Brain microvascular endothelial cell (primary cell): ENCODE measurements around the gene NUP62.

Experiments
- DNase-seq: peaks from one replicate; pipeline ENCODE4 v3.0.0-alpha.2; 2020
- H3K27ac ChIP-seq: fragments of 250-450 bp; sonication (Bioruptor Pico); 2 replicates; pipeline ENCODE4 v1.5.1; 2020; ENCODE audit warnings: mild to moderate bottlenecking, moderate library complexity
- H3K27me3 ChIP-seq: fragments of 250-450 bp; sonication (Bioruptor Pico); replicated peaks from 2 replicates; pipeline ENCODE4 v1.5.1; 2020; ENCODE audit warnings: mild to moderate bottlenecking
- H3K36me3 ChIP-seq: fragments of 250-450 bp; sonication (Bioruptor Pico); replicated peaks from 2 replicates; pipeline ENCODE4 v1.5.1; 2020; ENCODE audit warnings: mild to moderate bottlenecking
- H3K4me3 ChIP-seq: 2 replicates; pipeline ENCODE4 v1.5.1; 2011; ENCODE audit warnings: low read depth, mild to moderate bottlenecking, control low read depth, low read length, moderate library complexity
- in situ Hi-C: cut with HindIII; loops from 2 replicates; pipeline ENCODE4 v1.10.0; 2017; ENCODE audit warnings: low sequenced_read_pairs, low pct_ligation_motif_present
- TF ChIP-seq, protein P1 (sequence below): IDR thresholded peaks from 2 replicates; pipeline ENCODE4 v1.5.1; 2011; ENCODE audit warnings: low read depth, mild to moderate bottlenecking, moderate library complexity, low read length, control low read depth, inconsistent platforms; ENCODE audit errors: missing control alignments

NUP62 gene

DNA sequence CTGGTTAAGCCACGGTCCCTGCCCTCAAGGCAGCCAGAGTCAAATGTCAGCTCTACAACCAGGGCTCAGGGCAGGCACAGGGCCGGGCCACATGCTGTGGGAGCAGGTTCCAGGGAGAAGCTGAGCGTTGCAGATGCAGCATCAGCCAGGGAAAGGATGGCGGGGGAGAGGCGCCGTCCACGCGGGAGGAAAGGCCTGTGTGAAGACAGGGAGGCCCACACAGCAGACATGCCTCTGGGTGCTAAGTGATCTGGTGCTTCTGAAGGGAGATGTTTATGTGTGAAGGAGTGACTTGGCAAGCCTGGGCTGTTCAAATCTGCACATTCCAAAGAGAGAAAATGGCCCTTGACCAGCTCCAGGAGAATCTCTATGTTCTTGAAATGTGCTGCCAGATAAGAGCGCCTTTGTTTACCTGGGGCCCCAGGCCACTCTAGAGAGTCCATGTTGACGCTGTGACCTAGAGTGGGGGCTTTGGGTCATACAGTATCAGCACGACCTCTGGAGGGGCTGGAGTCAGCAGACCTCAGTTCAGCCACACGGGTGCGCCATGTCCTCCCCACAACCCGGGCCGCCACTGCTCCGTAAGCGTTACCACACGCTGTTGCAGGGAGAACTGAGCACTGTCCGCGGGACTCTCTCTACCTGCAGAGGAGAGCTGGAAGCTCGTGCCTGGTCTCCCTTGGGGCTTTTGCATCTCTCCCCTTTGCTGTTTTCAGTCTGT is 16.2 kb downstream of the NUP62 start:
- Histone ChIP-seq H3K27ac (no peak overlapping the region), H3K27me3 (no peaks in the 10 kb centered on the region), H3K36me3 (peaks cover 43% of the 10 kb centered on the region), H3K4me3 (no peak overlapping the region)
- in situ Hi-C loops = no loop called here
- TF ChIP-seq, protein P1, sequence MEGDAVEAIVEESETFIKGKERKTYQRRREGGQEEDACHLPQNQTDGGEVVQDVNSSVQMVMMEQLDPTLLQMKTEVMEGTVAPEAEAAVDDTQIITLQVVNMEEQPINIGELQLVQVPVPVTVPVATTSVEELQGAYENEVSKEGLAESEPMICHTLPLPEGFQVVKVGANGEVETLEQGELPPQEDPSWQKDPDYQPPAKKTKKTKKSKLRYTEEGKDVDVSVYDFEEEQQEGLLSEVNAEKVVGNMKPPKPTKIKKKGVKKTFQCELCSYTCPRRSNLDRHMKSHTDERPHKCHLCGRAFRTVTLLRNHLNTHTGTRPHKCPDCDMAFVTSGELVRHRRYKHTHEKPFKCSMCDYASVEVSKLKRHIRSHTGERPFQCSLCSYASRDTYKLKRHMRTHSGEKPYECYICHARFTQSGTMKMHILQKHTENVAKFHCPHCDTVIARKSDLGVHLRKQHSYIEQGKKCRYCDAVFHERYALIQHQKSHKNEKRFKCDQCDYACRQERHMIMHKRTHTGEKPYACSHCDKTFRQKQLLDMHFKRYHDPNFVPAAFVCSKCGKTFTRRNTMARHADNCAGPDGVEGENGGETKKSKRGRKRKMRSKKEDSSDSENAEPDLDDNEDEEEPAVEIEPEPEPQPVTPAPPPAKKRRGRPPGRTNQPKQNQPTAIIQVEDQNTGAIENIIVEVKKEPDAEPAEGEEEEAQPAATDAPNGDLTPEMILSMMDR = peak; percentile 20
- DNase-seq = no peak

DNA sequence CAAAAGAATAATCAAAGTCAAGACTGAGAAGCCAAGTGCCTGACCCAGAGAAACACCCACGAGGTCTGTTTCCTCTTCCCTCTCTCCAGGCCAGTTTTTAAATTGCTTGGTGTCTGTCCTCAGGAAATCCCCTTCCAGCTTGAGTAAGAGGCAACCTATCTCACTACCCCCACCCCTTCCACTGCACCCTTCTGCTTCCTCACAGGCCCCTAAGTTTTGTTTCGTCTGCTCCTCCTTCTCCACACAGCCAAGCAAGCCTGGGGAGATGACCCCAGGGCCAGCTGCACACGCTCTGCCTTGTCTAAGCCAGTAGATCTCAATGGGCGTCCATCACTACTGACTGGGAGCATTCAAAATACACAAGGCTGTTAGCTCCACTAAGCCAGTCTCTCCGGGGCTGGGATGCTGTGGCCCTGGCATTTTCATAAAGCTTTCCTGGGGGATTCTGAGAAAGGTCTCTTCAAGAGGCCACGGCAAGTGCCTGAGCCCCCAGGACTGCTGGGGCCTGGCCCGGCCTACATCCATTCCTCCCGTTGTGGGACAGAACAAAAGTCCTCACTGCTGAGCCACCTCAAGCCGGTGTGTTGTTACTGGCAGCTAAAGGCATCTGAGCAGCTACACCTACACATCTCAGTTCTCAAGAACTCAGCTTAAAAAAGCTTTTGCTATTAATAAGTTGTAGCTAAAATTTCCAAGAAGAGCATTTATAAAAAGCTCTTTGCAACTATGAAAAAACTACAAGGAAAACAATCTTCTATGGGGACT is 17.7 kb downstream of the NUP62 start:
- no peak for DNase-seq
- TF ChIP-seq, protein P1 = no peak

DNA sequence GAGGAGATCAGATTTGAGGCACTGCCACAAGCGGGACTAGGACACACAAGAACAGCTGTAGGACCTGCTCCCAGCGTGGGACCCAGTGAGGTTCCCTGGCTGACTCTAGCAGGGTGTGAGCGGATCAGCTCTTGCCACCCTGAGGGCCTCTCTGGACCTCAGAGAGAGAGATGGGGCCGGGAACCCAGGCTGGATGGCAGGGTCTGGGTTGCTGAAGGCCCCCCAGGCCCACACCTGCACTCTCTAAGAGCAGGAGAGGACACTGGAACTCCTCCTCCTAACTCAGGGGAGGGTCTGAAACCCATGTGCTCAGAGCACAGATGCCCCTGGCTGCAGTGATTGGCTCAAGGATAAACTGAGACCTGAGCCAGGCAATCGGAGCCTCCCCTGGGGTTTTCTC is 19.1 kb downstream of the NUP62 start:
- Histone ChIP-seq H3K27ac (no peak overlapping the region), H3K4me3 (no peak overlapping the region), H3K27me3 (no peaks in the 10 kb centered on the region), H3K36me3 (peaks cover 35% of the 10 kb centered on the region)
- DNase-seq = no peak
- TF ChIP-seq, protein P1 = no peak
- in situ Hi-C loops = no loop called here

More for the DNA sequence above, 17.7 kb downstream of the NUP62 start:
- H3K4me3 ChIP-seq = no peak overlapping the region
- H3K27ac ChIP-seq = no peak overlapping the region
- in situ Hi-C loops = no loop called here
- H3K27me3 ChIP-seq = no peaks in the 10 kb centered on the region
- peaks cover 41% of the 10 kb centered on the region for H3K36me3 ChIP-seq

DNA sequence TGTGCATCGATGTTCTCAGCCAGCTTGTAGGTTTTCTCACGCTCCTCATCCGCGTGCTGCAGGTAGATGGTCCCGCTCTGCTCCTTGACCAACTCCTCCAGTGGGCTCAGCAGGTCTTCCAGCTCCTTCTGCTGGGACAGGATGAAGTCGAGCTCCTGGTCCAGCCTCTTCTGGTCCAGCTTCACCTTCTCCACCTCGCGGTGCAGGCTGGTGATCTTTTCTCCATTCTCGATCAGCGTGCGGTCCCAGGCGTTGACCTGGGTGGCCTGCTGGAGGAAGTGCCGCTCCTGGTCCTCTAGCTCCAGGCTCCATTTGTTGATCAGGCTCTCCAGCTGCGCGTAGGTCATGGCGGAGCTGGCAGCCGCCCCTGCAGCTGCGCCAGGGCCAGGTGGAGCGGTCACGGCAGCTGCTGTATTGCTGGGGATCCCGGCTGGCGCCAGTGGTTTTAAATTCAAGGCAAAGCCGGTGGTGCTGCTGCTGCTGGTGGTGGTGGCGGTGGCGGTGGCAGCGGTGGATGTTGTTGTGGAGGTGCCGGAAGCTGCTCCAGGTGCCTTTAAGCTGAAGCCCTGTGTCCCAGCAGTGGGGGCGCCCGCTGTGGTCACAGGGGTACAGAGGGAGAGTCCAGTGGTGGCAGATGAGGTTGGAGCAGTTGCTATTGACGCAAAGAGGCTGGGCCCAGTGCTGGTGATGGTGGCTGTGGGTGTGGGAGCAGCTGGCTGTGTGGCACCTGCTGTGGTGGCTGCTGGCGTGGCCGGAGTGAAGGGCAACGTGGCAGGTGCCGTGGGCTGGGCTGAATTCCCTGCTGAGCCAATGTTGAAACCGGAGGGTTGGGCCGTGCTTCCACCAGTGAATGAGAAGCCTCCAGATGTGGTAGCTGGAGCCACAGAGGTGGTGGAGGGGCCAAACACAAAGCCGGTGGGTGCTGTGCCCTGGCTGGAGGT is 20.6 kb downstream of the NUP62 start:
- Histone ChIP-seq H3K27ac (no peak overlapping the region), H3K36me3 (peaks cover 32% of the 10 kb centered on the region), H3K27me3 (no peaks in the 10 kb centered on the region), H3K4me3 (no peak overlapping the region)
- in situ Hi-C loops = no loop called here
- no peak for DNase-seq
- TF ChIP-seq, protein P1 = no peak

DNA sequence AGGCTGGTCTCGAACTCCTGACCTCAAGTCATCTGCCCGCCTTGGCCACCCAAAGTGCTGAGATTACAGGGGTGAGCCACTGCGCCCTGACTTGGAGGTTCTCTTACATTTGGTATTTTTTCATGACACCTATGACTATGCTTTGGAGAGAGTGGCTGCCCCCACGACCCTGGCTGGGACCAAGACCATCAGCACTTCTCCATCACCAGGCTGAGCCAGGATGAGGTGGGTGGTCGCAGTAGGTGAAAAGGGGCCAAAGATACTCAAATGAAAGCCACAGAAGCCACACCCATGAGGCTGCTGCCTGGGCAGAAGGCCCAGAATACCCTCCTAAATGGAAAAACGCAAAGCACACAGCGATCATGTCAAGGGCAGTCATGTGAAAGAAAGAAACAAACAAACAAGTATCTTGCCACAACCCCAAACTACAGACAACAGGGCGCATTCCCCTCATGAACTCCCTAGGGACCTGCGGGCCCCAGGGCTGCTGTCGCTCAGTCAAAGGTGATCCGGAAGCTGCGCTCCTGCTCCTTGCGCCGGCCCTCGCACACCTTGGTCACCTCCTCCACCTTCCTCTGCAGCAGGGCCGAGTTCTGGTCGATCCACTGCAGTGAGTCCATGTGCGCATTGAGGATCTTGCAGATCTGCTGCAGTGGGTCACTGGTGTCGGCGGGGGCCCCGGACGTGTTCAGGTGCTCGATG is 21.4 kb downstream of the NUP62 start:
- Histone ChIP-seq H3K27me3 (no peaks in the 10 kb centered on the region), H3K36me3 (peaks cover 26% of the 10 kb centered on the region), H3K4me3 (no peak overlapping the region), H3K27ac (no peak overlapping the region)
- in situ Hi-C loops = no loop called here
- no peak for DNase-seq
- TF ChIP-seq, protein P1 = no peak
